GM11168 (cell line): ENCODE data around the gene FAM221B.

Experiments used
- in situ Hi-C: fragments of 300-500 bp; cut with MboI; formaldehyde crosslinking; loops from one replicate; pipeline ENCODE4 v1.12.0; 2022; ENCODE audit warnings: low sequenced_read_pairs; ENCODE audit not compliant: unreplicated experiment

The FAM221B gene

DNA sequence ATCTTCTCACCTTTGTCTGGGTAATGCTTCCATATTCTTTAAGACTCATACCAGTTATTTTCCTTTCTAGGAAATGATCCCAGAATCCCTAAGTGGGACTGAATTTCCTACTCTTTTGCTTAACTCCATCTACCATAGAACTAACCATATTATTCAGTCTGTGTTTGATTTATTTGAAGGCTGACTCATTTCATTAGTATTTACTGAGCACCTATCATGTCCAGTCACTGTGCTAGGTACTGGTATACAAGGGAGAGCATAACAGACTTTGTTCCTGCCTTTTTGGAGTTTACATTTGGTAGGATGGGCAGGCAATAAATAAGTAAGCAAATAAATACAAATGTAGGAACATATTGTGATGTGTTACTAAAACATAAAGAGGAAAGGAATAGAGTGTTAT, 32.8 kb downstream of the FAM221B start:
- in situ Hi-C loops: no loop called here

DNA sequence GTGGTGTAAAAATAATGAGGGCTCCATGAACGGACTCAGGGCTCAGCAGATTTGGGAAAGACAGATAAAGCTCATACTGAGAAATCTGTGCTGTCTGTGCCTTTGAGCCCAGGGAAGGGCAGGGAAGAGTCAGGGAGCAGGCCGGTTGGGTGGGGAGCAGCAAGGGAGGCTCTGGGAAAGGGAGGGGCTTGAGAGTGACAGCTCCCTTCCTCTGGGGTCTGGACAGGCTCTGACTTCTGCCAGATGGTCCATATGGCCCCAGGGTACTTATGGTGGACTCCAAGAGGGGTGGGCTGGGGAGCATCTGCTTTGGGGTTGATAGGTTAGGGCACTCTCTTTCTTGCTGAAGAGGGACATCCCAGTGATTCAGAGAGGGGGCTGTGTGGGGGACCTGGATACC, 35.1 kb downstream of the FAM221B start:
- in situ Hi-C loops: no loop called here

DNA sequence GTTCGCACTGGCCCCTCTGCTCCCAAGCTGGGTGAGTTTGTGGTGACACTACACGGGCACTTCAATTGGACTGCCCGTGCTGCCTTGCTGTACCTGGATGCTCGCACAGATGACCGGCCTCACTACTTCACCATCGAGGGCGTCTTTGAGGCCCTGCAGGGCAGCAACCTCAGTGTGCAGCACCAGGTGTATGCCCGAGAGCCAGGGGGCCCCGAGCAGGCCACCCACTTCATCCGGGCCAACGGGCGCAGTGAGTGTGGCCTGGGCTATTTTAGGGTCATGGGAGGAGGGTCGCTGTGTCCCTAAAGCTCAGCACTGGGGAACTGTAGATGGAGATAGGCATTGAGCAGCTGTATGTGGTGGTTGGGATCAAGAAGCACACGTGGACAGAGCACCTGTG, 35.7 kb downstream of the FAM221B start:
- in situ Hi-C loops: no loop called here

DNA sequence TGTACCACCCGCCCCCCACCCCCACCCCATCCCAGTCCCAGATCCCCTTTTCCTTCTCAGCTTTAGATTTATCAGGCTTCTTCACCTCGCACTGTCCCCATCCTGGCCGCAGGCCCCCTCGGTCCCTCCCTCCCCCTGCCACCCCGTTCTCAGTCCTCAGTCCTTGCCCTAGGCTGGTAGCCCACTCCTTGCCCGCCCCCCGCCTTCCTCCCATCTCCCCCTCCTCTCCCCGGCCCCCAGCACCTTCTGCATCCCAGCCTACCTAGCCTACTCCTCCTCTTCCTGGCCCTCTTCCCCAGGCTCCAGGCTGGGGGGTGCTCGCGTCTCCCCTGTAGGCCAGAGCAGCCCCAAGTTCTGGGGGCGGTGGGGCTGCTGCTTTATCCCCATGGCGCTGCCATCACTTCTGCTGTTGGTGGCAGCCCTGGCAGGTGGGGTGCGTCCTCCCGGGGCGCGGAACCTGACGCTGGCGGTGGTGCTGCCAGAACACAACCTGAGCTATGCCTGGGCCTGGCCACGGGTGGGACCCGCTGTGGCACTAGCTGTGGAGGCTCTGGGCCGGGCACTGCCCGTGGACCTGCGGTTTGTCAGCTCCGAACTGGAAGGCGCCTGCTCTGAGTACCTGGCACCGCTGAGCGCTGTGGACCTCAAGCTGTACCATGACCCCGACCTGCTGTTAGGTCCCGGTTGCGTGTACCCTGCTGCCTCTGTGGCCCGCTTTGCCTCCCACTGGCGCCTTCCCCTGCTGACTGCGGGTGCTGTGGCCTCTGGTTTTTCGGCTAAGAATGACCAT, 36.3 kb downstream of the FAM221B start:
- in situ Hi-C loops: no loop called here

DNA sequence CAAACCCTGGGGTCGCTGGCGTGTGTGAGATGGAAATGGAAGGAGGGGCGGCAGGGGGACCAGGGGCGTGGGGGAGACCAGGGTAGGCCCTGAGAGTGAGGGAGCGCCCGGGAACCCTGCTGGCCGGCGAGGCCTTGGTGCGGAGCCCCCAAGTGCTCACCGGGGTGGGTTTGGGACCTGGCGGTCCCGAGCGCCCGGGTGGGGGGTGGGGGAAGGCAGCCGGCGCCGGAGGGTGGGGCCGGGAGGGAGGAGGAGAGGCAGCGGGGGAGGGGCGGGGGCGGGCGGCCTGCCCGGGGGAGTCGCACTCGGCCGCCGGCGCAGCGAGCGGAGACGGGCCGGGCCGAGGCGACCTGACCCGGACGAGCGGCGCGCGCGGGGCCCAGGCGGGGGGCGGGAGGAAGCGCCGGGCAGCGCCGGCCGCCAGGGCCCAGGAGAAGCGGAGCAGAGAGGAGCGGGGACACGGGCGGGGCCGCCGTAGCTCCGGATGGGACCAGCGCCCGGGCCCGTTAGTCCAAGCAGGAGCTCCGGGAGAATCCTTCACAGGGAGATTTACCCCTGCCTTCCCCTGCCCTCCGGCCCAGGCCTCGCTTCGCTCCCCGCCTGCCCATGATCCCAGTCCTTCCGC, 37.1 kb downstream of the FAM221B start, which contains the start of gene NPR2:
Gene NPR2, plus strand, starts transcription at position 295 of the 625 bp plus-strand sequence. CDS start 818 bp downstream, outside the sequence.
- in situ Hi-C loops: no loop called here

DNA sequence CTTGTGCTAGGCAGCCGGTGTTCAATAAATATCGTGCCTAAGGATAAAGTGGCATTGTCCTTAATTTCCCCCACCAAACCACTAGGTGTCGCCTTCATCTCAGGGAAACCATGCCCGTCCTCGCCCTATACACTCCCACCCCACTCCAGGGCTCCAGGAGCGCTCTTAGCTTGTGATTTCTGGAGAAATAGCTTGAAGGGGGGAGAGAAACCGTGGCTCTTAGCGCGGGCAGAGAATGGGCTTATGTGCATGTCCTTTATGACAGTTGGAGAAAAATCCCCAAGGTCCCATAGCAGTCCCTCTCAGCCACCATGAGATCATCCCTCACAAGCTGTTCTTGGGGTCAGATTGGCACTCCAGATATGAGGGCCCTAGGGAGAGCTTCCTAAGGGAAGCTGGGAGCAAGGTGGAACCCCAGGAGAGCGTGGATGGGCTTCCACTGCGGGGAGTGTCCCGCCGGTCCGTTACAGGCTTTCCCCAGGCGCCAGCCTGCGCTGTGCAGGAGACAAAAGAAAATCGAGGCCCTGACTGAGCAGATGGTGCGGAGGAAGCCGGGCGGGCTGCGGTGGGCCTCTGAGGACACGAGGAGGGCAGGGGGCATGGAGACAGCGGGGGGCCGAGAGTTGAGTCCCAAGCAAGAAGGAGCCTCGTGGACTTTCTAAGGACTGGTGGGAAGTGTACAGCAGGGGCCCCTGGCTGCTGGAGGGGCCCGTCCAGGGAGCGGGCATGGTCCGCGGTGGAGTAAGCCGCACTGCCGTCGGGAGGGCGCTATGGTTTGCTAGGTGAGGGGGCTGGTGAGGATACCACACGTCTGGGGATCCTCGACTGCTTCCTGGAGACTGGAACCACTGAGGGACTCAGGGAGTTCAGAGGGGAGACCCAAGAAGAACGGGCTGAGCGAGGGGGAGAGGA, 37.9 kb downstream of the FAM221B start:
- in situ Hi-C loops: no loop called here

DNA sequence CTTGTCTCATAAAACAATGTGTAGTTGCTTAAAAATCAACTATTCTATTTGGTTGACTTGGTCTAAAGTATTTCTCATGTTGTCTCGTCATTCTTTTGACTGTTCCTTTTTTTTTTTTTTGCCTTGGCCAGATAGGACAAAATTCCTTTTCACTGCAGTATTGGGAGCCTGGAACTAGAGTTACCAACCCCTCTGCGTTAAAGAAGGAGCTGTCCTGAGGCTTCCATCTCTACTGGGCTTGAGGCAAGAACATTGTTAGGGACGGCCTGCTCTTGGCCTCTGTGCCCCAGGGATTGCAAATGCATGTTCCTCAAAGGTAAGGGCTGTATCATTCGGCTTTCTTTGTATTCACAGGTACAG, 38.5 kb downstream of the FAM221B start:
- in situ Hi-C loops: no loop called here

DNA sequence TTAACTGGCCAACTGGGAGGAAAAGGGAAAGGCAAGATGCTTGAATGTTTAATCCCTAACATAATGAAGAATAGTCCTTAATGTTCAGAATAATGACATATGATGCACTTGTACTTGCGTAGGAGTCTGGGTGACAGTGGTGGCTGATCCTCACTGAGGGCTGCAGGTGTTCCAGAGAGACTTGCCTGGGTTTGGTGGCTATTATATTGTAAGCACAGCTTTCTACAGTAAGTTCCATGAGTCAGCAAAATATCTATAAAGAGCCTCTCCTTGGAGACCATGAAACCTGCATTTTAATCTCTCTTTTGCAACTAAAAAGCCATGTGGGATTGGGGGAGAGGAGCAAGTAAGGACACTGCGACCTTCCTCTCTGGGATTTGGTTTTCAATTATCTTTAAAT, 39.0 kb downstream of the FAM221B start:
- in situ Hi-C loops: loop anchor here (5.0 kb wide), 1 partner anchor 93 kb away; no protein-coding TSS in a partner anchor

DNA sequence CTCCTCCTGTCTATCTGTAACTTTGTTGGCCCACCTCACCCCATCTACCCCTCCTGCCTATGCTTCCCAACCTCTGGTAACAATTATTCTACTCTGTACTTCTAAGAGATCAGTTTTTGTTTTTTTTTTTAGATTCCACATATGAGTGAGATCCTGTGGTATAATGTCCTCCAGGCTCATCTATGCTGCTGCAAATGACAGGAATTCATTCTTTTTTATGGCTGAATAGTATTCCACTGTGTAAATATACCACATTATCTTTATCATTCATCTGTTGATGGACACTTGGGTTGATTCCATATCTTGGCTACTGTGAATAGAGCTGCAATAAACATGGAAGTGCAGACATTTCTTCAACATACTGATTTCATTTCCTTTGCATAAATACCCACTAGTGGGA, 45.1 kb downstream of the FAM221B start:
- in situ Hi-C loops: no loop called here

DNA sequence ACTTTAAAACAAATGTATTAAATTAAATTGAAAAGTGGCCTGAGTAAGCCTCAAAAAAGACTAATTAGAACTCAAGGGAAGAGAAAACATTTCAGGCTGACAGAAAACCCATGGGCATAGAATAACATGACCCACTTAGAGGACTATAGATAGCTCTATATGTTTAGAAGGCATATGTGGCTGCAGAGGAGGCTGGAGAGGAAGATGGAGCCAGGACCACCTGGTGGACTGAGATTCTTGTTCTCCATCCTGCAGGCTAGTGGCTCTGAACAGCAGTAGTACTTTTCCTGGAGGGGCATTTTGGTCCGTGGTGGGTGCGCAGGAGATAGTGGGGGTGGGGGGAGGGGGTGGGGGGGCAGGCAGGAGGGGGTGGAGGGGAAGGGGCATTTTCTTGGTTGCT, 47.5 kb downstream of the FAM221B start:
- in situ Hi-C loops: no loop called here

DNA sequence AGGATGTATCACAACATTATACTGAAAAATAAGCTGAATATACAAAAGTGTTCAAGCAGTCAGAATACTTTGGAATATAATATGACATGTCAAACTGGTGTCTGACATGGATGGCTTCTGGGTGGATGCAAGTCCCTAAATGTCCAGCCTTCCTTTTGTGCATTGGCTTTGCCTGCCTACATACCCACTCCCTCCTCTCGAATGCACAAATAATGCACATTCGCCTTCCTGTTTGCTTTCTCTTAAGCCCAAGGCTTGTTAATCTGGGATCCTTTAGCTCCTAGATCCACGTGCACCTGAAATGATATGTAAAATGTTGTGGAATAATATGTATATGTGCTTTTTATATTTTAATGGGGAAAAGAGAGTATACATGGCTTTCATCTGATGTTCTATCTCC, 50.0 kb downstream of the FAM221B start:
- in situ Hi-C loops: no loop called here

DNA sequence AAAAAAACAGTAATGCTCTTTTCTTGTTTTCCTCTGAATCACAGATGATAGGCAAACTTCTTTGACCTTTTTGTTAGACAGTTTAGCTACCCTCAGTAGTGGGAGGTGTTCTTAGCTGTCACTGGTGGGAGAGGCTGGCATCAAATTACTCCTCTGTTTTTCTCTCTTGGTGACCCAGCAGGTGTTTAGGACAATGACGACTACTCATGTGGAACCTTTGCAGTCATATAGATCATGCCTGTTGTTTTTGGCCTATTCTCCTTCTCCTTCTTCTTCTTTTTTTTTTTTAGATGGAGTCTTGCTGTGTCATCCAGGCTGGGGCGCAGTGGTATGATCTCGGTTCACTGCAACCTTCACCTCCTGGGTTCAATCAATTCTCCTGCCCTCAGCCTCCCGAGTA, 52.5 kb downstream of the FAM221B start:
- in situ Hi-C loops: no loop called here

DNA sequence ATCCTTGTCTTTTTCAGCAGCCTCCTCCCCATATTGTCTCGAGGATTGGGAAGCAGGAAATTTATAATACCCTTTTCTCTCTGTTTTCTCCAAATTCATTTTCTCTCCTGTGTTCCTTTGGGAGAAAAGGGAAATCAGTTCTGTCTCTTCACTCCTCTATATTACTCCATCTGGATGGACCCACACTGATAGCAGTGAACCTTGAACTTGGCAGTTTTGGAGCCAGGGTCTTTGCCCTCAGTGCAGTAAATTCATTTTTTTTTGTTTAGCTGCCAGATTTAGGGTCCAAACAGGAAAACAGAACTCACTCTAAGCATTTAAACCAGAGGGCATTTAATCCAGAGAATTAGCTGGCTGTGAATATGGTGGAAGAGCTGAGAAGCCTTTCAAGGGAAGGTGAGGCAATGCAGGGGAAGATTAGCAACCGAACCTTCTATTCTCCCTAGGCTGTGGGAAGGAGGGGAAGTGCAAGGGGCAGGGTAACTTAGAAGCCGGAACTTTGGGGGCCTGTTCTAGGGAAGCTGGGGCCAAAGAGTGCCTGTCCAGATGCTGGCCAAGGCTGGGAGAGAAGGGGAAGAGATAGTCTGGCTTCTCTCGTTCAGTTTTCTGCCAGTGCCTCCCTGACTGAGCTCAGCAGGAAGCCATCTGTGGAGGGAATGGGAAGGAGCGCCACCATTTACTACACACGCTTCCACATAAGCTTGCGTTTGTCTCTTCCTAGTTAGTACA, 53.5 kb downstream of the FAM221B start:
- in situ Hi-C loops: no loop called here

DNA sequence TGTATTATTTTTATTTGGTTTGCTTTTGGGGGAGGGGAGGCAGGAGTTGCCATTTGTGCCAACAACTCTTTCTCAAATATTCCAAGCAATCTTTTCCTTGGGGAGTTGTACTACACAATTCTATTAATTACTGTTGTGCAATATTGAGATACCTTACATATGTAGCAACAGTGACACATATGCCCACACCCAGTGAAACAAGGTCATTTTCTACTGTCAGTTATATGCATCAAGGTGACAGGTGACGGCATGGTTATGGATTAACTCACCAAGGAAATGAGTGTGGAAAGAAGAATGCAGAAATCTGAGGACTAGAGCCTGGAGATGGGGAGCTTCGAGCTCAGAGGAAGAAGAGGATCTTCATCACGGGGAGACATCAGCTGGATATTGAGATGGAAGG, 56.6 kb downstream of the FAM221B start:
- in situ Hi-C loops: no loop called here

DNA sequence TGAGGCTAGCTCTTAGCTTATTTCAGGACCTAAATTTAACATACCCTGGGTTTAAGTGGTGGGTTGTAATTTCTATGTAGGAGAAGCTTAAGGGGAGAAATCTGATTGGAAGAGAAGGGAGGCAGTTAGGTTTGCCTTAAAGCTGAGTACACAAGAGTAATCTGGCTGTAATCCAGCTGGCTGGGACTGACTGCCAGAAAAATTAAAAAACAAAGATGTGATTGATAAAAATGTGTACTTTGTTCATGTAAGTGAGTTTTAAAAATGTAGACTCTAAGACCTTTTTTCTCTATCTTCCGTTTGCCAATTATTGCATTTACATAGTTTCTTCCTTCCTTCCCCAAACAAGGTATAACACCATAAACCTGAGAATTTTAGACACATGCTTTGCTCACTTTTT, 57.0 kb downstream of the FAM221B start:
- in situ Hi-C loops: no loop called here

DNA sequence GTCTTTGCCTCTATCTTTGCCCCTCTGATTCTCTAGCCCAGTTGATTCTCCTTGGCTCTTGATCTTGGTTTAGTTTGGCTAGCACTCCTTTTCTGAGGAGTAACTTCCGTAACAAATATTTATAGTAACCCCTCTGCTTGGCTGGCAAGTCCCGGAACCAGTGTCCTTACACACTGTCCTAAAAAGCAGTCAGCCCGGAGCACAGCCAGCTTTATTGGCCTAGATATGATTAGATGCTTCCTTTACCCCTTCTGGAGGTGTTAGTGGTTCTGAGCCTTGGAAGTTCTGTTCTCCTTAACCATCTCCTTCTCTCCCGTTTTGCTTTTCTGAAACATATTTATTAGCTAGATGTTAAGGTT, 57.5 kb downstream of the FAM221B start:
- in situ Hi-C loops: no loop called here

DNA sequence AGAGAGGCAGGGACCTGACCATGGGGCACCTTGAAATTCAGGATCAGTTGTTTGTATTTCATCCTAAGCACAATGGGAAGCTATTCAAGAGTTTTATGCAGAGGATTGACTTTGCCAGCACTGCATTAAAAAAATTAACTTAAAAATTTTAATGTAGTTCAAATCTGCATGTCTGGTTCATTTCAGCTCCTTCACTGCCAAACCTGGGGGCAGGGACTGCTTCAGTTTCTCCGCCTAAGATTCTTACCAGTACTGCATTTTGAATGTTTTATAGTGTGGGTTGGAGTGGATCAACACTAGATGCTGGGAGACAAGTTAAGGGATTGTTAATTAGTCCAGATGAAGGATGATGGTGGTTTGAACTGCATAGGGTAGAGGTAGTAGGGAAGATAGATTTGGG, 58.8 kb downstream of the FAM221B start:
- in situ Hi-C loops: no loop called here

DNA sequence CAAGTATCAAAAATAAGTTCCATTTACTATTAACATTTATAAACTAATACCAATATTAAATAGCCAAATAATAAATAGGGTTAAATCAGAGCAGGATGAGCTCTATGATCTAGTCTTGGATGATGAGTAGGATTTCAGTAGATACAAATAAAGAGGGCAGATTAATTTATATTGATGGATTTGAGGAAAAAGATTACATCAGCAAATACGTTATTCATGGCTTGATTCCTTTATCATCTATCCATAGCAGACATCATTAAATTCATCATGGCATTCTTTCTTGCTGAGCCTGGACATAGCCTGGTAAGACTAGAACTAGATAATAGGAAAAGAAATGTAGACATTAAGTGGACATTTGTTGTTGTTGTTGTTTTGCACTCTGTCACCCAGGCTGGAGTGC, 61.1 kb downstream of the FAM221B start:
- in situ Hi-C loops: no loop called here

DNA sequence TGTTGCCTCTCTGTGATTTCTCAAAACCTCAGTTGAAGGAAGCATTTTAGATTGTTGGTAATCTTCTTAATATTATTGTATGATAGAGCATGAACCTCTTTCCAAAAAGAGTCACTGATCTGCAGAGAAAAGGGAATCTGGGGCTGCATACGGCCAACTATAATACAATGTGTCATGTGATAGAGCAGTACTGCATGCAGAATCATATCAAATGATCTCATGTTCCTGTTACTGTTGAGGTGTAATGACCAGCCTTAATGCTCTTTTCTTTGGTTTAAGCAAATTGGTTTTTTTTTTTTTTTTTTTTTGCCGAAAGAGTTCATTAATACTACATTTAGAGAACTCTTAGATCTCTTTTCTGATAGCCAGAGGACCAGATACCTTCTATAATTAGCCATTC, 61.5 kb downstream of the FAM221B start:
- in situ Hi-C loops: no loop called here
